A549 (cell line): Measurements from ENCODE around the gene TMEM154. TPM values are rescaled to one million over a fixed set of nuclear protein-coding genes. Genes with fewer than 3 reads are reported as not detected.
A peak's percentile ranks its signal among the peaks of the same experiment; 100 is the strongest.

ENCODE experiments used
- ATAC-seq, 2 experiments: fragments of 200-7000 bp in 1 of 2; fragments of >200 bp in 1 of 2; cut with Nextera tagmentation in 1 of 2; cut with Tn5 transposase in 1 of 2; 3 replicates each; pipeline versions ENCODE4 v1.8.0 to v1.9.1; 2018 to 2020; ENCODE audit warnings: mild to moderate bottlenecking in 1 of 2, moderate library complexity in 1 of 2
- CTCF ChIA-PET: fragments of 300-600 bp; sonication (Branson Sonifier 250); formaldehyde crosslinking; extraction: SDS; loops from one replicate; lab custom pipeline; 2021; ENCODE audit warnings: antibody characterized with exemption, inconsistent platforms; lab: Yijun Ruan, JAX
- POLR2A ChIA-PET: fragments of 350-600 bp; formaldehyde crosslinking; extraction: SDS; loops from one replicate; lab custom pipeline; 2021; ENCODE audit warnings: antibody characterized with exemption, inconsistent platforms; lab: Yijun Ruan, JAX
- DNase-seq, 2 experiments: peaks; one replicate each; pipeline versions ENCODE4 v3.0.0 to v3.0.0-alpha.2; 2011 to 2016; ENCODE audit warnings: low read depth in 1 of 2, low spot score in 1 of 2
- FAIRE-seq: peaks from 2 replicates; lab custom pipeline; 2011; peaks lifted over from hg19 to GRCh38; lab: Jason Lieb, UNC
- H3K27ac ChIP-seq, 2 experiments: fragments of >200 bp; sonication (Bioruptor Twin); formaldehyde crosslinking; 3 replicates each; pipeline ENCODE4 v1.5.1; 2016 to 2017
- H3K4me1 ChIP-seq: fragments of >200 bp; sonication (Bioruptor Twin); formaldehyde crosslinking; 3 replicates; pipeline ENCODE4 v1.6.1; 2016
- H3K4me2 ChIP-seq: fragments of >200 bp; sonication (Bioruptor Twin); formaldehyde crosslinking; 3 replicates; pipeline ENCODE4 v1.6.1; 2016
- H3K4me3 ChIP-seq: fragments of >200 bp; sonication (Bioruptor Twin); formaldehyde crosslinking; 3 replicates; pipeline ENCODE4 v1.5.1; 2016
- H3K9me3 ChIP-seq: fragments of >200 bp; sonication (Bioruptor Twin); formaldehyde crosslinking; 3 replicates; pipeline ENCODE4 v1.6.1; 2016
- CEBPB ChIP-seq, 2 experiments: fragments of >200 bp in 1 of 2; sonication (Bioruptor Twin) in 1 of 2; formaldehyde crosslinking in 1 of 2; IDR thresholded peaks; 2 replicates each; pipeline ENCODE4 v1.6.1; 2012 to 2016
- CHD4 ChIP-seq: fragments of 200-600 bp; sonication (generic); IDR thresholded peaks from 2 replicates; pipeline ENCODE4 v1.6.1; 2016; ENCODE audit warnings: antibody characterized with exemption, mild to moderate bottlenecking, borderline replicate concordance
- EHF ChIP-seq: fragments of 250-450 bp; sonication (Bioruptor Pico); IDR thresholded peaks from 2 replicates; pipeline ENCODE4 v1.5.0; 2020; ENCODE audit warnings: mild to moderate bottlenecking
- ELK1 ChIP-seq: fragments of 150-350 bp; IDR thresholded peaks from 2 replicates; pipeline ENCODE4 v1.6.1; 2014; ENCODE audit warnings: low read depth, mild to moderate bottlenecking, low read length
- EP300 ChIP-seq, 2 experiments: fragments of >200 bp; sonication (Bioruptor Twin); formaldehyde crosslinking; IDR thresholded peaks; 2 replicates in 1 of 2; 3 replicates in 1 of 2; pipeline ENCODE4 v1.6.1; 2016 to 2017
- FOSB ChIP-seq: fragments of 250-450 bp; sonication (Bioruptor Pico); IDR thresholded peaks from 2 replicates; pipeline ENCODE4 v1.5.0; 2020; ENCODE audit warnings: mild to moderate bottlenecking, moderate library complexity
- FOSL2 ChIP-seq, 2 experiments: fragments of 450-650 bp in 1 of 2; fragments of >200 bp in 1 of 2; sonication (Bioruptor Twin) in 1 of 2; formaldehyde crosslinking; IDR thresholded peaks; 2 replicates each; pipeline versions ENCODE4 v1.5.0 to v1.6.1; 2016 to 2020; ENCODE audit warnings: mild to moderate bottlenecking in 1 of 2, moderate library complexity in 1 of 2
- GATA3 ChIP-seq: IDR thresholded peaks from 2 replicates; pipeline ENCODE4 v1.6.1; 2012; ENCODE audit warnings: borderline replicate concordance
- HOXA7 ChIP-seq: fragments of 250-450 bp; sonication (Bioruptor Pico); IDR thresholded peaks from 2 replicates; pipeline ENCODE4 v1.5.0; 2020; ENCODE audit warnings: mild to moderate bottlenecking, moderate library complexity
- HOXB13 ChIP-seq: fragments of 250-450 bp; sonication (Bioruptor Pico); IDR thresholded peaks from 2 replicates; pipeline ENCODE4 v1.5.0; 2020; ENCODE audit warnings: low read depth, mild to moderate bottlenecking, moderate library complexity
- MAZ ChIP-seq: fragments of 150-350 bp; IDR thresholded peaks from 2 replicates; pipeline ENCODE4 v1.6.1; 2014; ENCODE audit warnings: antibody characterized with exemption, low read depth, low read length, borderline replicate concordance
- NFE2L2 ChIP-seq: fragments of 150-350 bp; conservative IDR thresholded peaks from 2 replicates; pipeline ENCODE4 v1.6.1; 2014; ENCODE audit warnings: low read length
- PHF8 ChIP-seq: fragments of 200-600 bp; sonication (generic); IDR thresholded peaks from 2 replicates; pipeline ENCODE4 v1.6.1; 2016; ENCODE audit warnings: low read depth, mild to moderate bottlenecking, antibody characterized with exemption, moderate library complexity, borderline replicate concordance
- POLR2A ChIP-seq: IDR thresholded peaks from 2 replicates; pipeline ENCODE4 v1.6.1; 2012; ENCODE audit warnings: mild to moderate bottlenecking, low read length
- RAD21 ChIP-seq, 2 experiments: fragments of >200 bp in 1 of 2; sonication (Bioruptor Twin) in 1 of 2; formaldehyde crosslinking in 1 of 2; IDR thresholded peaks in 1 of 2; conservative IDR thresholded peaks in 1 of 2; 2 replicates in 1 of 2; 3 replicates in 1 of 2; pipeline ENCODE4 v1.6.1; 2012 to 2018; ENCODE audit warnings: inconsistent platforms in 1 of 2
- RCOR1 ChIP-seq: fragments of 150-350 bp; IDR thresholded peaks from 2 replicates; pipeline ENCODE4 v1.6.1; 2014; ENCODE audit warnings: antibody characterized with exemption, low read length, low read depth
- RFX5 ChIP-seq: fragments of 450-650 bp; IDR thresholded peaks from 2 replicates; pipeline ENCODE4 v1.7.1; 2014; ENCODE audit warnings: antibody characterized with exemption, mild to moderate bottlenecking, moderate library complexity
- SMC3 ChIP-seq: fragments of >200 bp; sonication (Bioruptor Twin); formaldehyde crosslinking; IDR thresholded peaks from 3 replicates; pipeline ENCODE4 v1.6.1; 2018; ENCODE audit warnings: inconsistent platforms
- TP53 ChIP-seq: fragments of 250-450 bp; sonication (Bioruptor Pico); IDR thresholded peaks from 2 replicates; pipeline ENCODE4 v1.5.0; 2021; ENCODE audit warnings: mild to moderate bottlenecking, moderate library complexity
- ZFP36 ChIP-seq: fragments of 450-650 bp; IDR thresholded peaks from 2 replicates; pipeline ENCODE4 v1.6.1; 2014; ENCODE audit warnings: borderline replicate concordance; ENCODE audit not compliant: partially characterized antibody
- ZNF302 ChIP-seq: fragments of 250-450 bp; sonication (Bioruptor Pico); IDR thresholded peaks from 2 replicates; pipeline ENCODE4 v1.9.0; 2021; ENCODE audit warnings: inconsistent platforms, mild to moderate bottlenecking, moderate library complexity
- ZSCAN20 ChIP-seq: fragments of 250-450 bp; sonication (Bioruptor Pico); IDR thresholded peaks from 2 replicates; pipeline ENCODE4 v1.8.0; 2022; ENCODE audit warnings: mild to moderate bottlenecking, moderate library complexity
- WGBS: methylation state at CpG from one replicate; pipeline ENCODE4 v1.1.6; 2017; ENCODE audit errors: missing lambda C conversion rate; 5-methylcytosine and 5-hydroxymethylcytosine counted together
- polyA plus RNA-seq, 4 experiments: library from polyadenylated mRNA; depleted of rRNA in 3 of 4; stranded (reverse); fragments of >200 nt; fragmentation: RNase III in 1 of 4; extraction: RNeasy Plus Mini Kit Qiagen cat#74134 plus additional on column Dnase treatment in 1 of 4; gene quantifications; 2 replicates in 3 of 4; 3 replicates in 1 of 4; pipeline ENCODE4 v1.2.3, GENCODE V29; 2011 to 2017
- TF ChIP-seq, protein P1 (sequence below): fragments of 250-450 bp; sonication (Bioruptor Pico); IDR thresholded peaks from 2 replicates; pipeline ENCODE4 v1.5.0; 2021; ENCODE audit warnings: mild to moderate bottlenecking, moderate library complexity, borderline replicate concordance
- TF ChIP-seq, protein P2 (sequence below): fragments of >200 bp; sonication (Bioruptor Twin); formaldehyde crosslinking; IDR thresholded peaks from 3 replicates; pipeline ENCODE4 v1.5.1; 2016
- TF ChIP-seq, protein P3 (sequence below): fragments of 200-600 bp; sonication (generic); IDR thresholded peaks from 2 replicates; pipeline ENCODE4 v1.6.1; 2016; ENCODE audit warnings: antibody characterized with exemption, mild to moderate bottlenecking, moderate library complexity

Gene TMEM154
- polyA plus RNA-seq, 2 of the 4 experiments (the other 2 are of a cell fraction), result 0.05 to 0.31 TPM

- Histone ChIP-seq H3K4me3 (no peak overlapping the region), H3K4me2 (peak overlapping the region; percentile 24), H3K27ac (no peak overlapping the region), H3K4me1 (no peaks in the 10 kb centered on the region; the same call in 2 of the 3 replicates), H3K9me3 (no peaks in the 10 kb centered on the region)
- DNase-seq (peak; percentile 20 to 25), FAIRE-seq (no peak), ATAC-seq (peak; percentile 68 to 74; a peak in 4 of 6 replicates)
- ChIA-PET CTCF (interaction anchor here (0.6 to 3.8 kb wide), 20 partner anchors 9 to 238 kb away, joined by 3 to 16 read pairs (median 4); partner anchors contain the start of gene FBXW7), POLR2A (no interaction called here)
- 26% methylated on average over 8 of the region's 8 CpGs for WGBS
- TF ChIP-seq, protein P1, sequence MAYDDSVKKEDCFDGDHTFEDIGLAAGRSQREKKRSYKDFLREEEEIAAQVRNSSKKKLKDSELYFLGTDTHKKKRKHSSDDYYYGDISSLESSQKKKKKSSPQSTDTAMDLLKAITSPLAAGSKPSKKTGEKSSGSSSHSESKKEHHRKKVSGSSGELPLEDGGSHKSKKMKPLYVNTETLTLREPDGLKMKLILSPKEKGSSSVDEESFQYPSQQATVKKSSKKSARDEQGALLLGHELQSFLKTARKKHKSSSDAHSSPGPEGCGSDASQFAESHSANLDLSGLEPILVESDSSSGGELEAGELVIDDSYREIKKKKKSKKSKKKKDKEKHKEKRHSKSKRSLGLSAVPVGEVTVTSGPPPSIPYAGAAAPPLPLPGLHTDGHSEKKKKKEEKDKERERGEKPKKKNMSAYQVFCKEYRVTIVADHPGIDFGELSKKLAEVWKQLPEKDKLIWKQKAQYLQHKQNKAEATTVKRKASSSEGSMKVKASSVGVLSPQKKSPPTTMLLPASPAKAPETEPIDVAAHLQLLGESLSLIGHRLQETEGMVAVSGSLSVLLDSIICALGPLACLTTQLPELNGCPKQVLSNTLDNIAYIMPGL (CRISPR knock-in tag), result no peak
- TF ChIP-seq FOSB (CRISPR knock-in tag) (no peak), ELK1 (no peak), RFX5 (no peak), CHD4 (no peak), CEBPB (IDR thresholded peaks at IDR 0.05) (no peak), EP300 (IDR thresholded peaks at IDR 0.05) (no peak), NFE2L2 (no peak), SMC3 (peak; percentile 83), GATA3 (no peak), HOXA7 (CRISPR knock-in tag) (no peak), POLR2A (no peak), ZFP36 (no peak), RAD21 (conservative IDR thresholded peaks at IDR 0.05 in 1 of 2, IDR thresholded peaks at IDR 0.05 in 1 of 2) (peak; percentile 71 to 75)
- TF ChIP-seq, protein P2, sequence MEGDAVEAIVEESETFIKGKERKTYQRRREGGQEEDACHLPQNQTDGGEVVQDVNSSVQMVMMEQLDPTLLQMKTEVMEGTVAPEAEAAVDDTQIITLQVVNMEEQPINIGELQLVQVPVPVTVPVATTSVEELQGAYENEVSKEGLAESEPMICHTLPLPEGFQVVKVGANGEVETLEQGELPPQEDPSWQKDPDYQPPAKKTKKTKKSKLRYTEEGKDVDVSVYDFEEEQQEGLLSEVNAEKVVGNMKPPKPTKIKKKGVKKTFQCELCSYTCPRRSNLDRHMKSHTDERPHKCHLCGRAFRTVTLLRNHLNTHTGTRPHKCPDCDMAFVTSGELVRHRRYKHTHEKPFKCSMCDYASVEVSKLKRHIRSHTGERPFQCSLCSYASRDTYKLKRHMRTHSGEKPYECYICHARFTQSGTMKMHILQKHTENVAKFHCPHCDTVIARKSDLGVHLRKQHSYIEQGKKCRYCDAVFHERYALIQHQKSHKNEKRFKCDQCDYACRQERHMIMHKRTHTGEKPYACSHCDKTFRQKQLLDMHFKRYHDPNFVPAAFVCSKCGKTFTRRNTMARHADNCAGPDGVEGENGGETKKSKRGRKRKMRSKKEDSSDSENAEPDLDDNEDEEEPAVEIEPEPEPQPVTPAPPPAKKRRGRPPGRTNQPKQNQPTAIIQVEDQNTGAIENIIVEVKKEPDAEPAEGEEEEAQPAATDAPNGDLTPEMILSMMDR, result peak; percentile 69
- TF ChIP-seq, protein P3, sequence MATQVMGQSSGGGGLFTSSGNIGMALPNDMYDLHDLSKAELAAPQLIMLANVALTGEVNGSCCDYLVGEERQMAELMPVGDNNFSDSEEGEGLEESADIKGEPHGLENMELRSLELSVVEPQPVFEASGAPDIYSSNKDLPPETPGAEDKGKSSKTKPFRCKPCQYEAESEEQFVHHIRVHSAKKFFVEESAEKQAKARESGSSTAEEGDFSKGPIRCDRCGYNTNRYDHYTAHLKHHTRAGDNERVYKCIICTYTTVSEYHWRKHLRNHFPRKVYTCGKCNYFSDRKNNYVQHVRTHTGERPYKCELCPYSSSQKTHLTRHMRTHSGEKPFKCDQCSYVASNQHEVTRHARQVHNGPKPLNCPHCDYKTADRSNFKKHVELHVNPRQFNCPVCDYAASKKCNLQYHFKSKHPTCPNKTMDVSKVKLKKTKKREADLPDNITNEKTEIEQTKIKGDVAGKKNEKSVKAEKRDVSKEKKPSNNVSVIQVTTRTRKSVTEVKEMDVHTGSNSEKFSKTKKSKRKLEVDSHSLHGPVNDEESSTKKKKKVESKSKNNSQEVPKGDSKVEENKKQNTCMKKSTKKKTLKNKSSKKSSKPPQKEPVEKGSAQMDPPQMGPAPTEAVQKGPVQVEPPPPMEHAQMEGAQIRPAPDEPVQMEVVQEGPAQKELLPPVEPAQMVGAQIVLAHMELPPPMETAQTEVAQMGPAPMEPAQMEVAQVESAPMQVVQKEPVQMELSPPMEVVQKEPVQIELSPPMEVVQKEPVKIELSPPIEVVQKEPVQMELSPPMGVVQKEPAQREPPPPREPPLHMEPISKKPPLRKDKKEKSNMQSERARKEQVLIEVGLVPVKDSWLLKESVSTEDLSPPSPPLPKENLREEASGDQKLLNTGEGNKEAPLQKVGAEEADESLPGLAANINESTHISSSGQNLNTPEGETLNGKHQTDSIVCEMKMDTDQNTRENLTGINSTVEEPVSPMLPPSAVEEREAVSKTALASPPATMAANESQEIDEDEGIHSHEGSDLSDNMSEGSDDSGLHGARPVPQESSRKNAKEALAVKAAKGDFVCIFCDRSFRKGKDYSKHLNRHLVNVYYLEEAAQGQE, result no peak
Measured at GRCh38 chr4:152640058-152640921, 39.5 kb downstream of the TMEM154 start.

- CTCF ChIA-PET, result no interaction called here
- ATAC-seq, result no peak
- WGBS, result 79% methylated on average over 4 of the region's 4 CpGs
- no peaks in the 10 kb centered on the region for H3K9me3 ChIP-seq
- FAIRE-seq, result no peak
- no peak overlapping the region for H3K4me2 ChIP-seq
- no peak for TF ChIP-seq EHF (CRISPR knock-in tag)
- no peak for TF ChIP-seq RCOR1
- no peak for TF ChIP-seq HOXB13 (CRISPR knock-in tag)
- no peak for TF ChIP-seq ZNF302 (CRISPR knock-in tag)
- TF ChIP-seq TP53, result no peak
- TF ChIP-seq, protein P1 (CRISPR knock-in tag), result no peak
- no peak for TF ChIP-seq MAZ
- TF ChIP-seq FOSL2 (IDR thresholded peaks at IDR 0.05), result no peak
- TF ChIP-seq FOSL2 (CRISPR knock-in tag; IDR thresholded peaks at IDR 0.05), result no peak
- TF ChIP-seq GATA3, result no peak
- TF ChIP-seq PHF8, result no peak
- TF ChIP-seq ZSCAN20 (CRISPR knock-in tag), result no peak
- H3K27ac ChIP-seq, result no peak overlapping the region
- POLR2A ChIA-PET, result no interaction called here
- no peak overlapping the region for H3K4me3 ChIP-seq
- no peaks in the 10 kb centered on the region; the same call in 2 of the 3 replicates for H3K4me1 ChIP-seq
- DNase-seq, result no peak
Measured at GRCh38 chr4:152635851-152636250, 43.9 kb downstream of the TMEM154 start.
